A549 (cell line): ENCODE results near the gene MADD. TPM values are rescaled to one million over a fixed set of nuclear protein-coding genes. Genes with fewer than 3 reads are reported as not detected.

Experiments
- ATAC-seq, 2 experiments: fragments of 200-7000 bp in 1 of 2; fragments of >200 bp in 1 of 2; cut with Nextera tagmentation in 1 of 2; cut with Tn5 transposase in 1 of 2; 3 replicates each; pipeline versions ENCODE4 v1.8.0 to v1.9.1; 2018 to 2020; ENCODE audit warnings: mild to moderate bottlenecking in 1 of 2, moderate library complexity in 1 of 2
- CTCF ChIA-PET: fragments of 300-600 bp; sonication (Branson Sonifier 250); formaldehyde crosslinking; extraction: SDS; loops from one replicate; lab custom pipeline; 2021; ENCODE audit warnings: antibody characterized with exemption, inconsistent platforms; lab: Yijun Ruan, JAX
- POLR2A ChIA-PET: fragments of 350-600 bp; formaldehyde crosslinking; extraction: SDS; loops from one replicate; lab custom pipeline; 2021; ENCODE audit warnings: antibody characterized with exemption, inconsistent platforms; lab: Yijun Ruan, JAX
- DNase-seq, 2 experiments: peaks; one replicate each; pipeline versions ENCODE4 v3.0.0 to v3.0.0-alpha.2; 2011 to 2016; ENCODE audit warnings: low read depth in 1 of 2, low spot score in 1 of 2
- FAIRE-seq: peaks from 2 replicates; lab custom pipeline; 2011; peaks lifted over from hg19 to GRCh38; lab: Jason Lieb, UNC
- H3K27ac ChIP-seq, 2 experiments: fragments of >200 bp; sonication (Bioruptor Twin); formaldehyde crosslinking; 3 replicates each; pipeline ENCODE4 v1.5.1; 2016 to 2017
- H3K4me1 ChIP-seq: fragments of >200 bp; sonication (Bioruptor Twin); formaldehyde crosslinking; 3 replicates; pipeline ENCODE4 v1.6.1; 2016
- H3K4me2 ChIP-seq: fragments of >200 bp; sonication (Bioruptor Twin); formaldehyde crosslinking; 3 replicates; pipeline ENCODE4 v1.6.1; 2016
- H3K4me3 ChIP-seq: fragments of >200 bp; sonication (Bioruptor Twin); formaldehyde crosslinking; 3 replicates; pipeline ENCODE4 v1.5.1; 2016
- H3K9me3 ChIP-seq: fragments of >200 bp; sonication (Bioruptor Twin); formaldehyde crosslinking; 3 replicates; pipeline ENCODE4 v1.6.1; 2016
- ATOH8 ChIP-seq: fragments of 250-450 bp; sonication (Bioruptor Pico); IDR thresholded peaks from 2 replicates; pipeline ENCODE4 v1.5.0; 2020; ENCODE audit warnings: low read depth, mild to moderate bottlenecking, moderate library complexity
- BHLHE40 ChIP-seq: IDR thresholded peaks from 2 replicates; pipeline ENCODE4 v1.6.1; 2012; ENCODE audit warnings: low read depth, low read length, inconsistent platforms
- CHD4 ChIP-seq: fragments of 200-600 bp; sonication (generic); IDR thresholded peaks from 2 replicates; pipeline ENCODE4 v1.6.1; 2016; ENCODE audit warnings: antibody characterized with exemption, mild to moderate bottlenecking, borderline replicate concordance
- CTCF ChIP-seq: fragments of >200 bp; sonication (Bioruptor Twin); formaldehyde crosslinking; IDR thresholded peaks from 3 replicates; pipeline ENCODE4 v1.5.1; 2016
- EHF ChIP-seq: fragments of 250-450 bp; sonication (Bioruptor Pico); IDR thresholded peaks from 2 replicates; pipeline ENCODE4 v1.5.0; 2020; ENCODE audit warnings: mild to moderate bottlenecking
- EP300 ChIP-seq, 2 experiments: fragments of >200 bp; sonication (Bioruptor Twin); formaldehyde crosslinking; IDR thresholded peaks; 2 replicates in 1 of 2; 3 replicates in 1 of 2; pipeline ENCODE4 v1.6.1; 2016 to 2017
- FOSL2 ChIP-seq, 2 experiments: fragments of 450-650 bp in 1 of 2; fragments of >200 bp in 1 of 2; sonication (Bioruptor Twin) in 1 of 2; formaldehyde crosslinking; IDR thresholded peaks; 2 replicates each; pipeline versions ENCODE4 v1.5.0 to v1.6.1; 2016 to 2020; ENCODE audit warnings: mild to moderate bottlenecking in 1 of 2, moderate library complexity in 1 of 2
- FOXS1 ChIP-seq: fragments of 250-450 bp; sonication (Bioruptor Pico); IDR thresholded peaks from 2 replicates; pipeline ENCODE4 v1.5.0; 2020; ENCODE audit warnings: mild to moderate bottlenecking, moderate library complexity
- HMGXB4 ChIP-seq: fragments of 250-450 bp; sonication (Bioruptor Pico); IDR thresholded peaks from 2 replicates; pipeline ENCODE4 v1.5.0; 2021; ENCODE audit warnings: mild to moderate bottlenecking, moderate library complexity, borderline replicate concordance
- HOXB5 ChIP-seq: fragments of 250-450 bp; sonication (Bioruptor Pico); IDR thresholded peaks from 2 replicates; pipeline ENCODE4 v1.5.0; 2020; ENCODE audit warnings: mild to moderate bottlenecking, moderate library complexity
- KDM1A ChIP-seq: fragments of 200-600 bp; sonication (generic); IDR thresholded peaks from 2 replicates; pipeline ENCODE4 v1.6.1; 2016; ENCODE audit warnings: low read depth, mild to moderate bottlenecking
- MAFK ChIP-seq: fragments of 450-650 bp; IDR thresholded peaks from 2 replicates; pipeline ENCODE4 v1.6.1; 2014; ENCODE audit not compliant: partially characterized antibody
- MAZ ChIP-seq: fragments of 150-350 bp; IDR thresholded peaks from 2 replicates; pipeline ENCODE4 v1.6.1; 2014; ENCODE audit warnings: antibody characterized with exemption, low read depth, low read length, borderline replicate concordance
- MYC ChIP-seq: IDR thresholded peaks from 2 replicates; pipeline ENCODE4 v1.6.1; 2012; ENCODE audit warnings: mild to moderate bottlenecking, inconsistent platforms, low read length, improper control_type of control experiment, borderline replicate concordance
- NR3C1 ChIP-seq: fragments of >200 bp; sonication (Bioruptor Twin); formaldehyde crosslinking; IDR thresholded peaks from 3 replicates; pipeline ENCODE4 v1.6.1; 2017
- POLR2A ChIP-seq: IDR thresholded peaks from 2 replicates; pipeline ENCODE4 v1.6.1; 2012; ENCODE audit warnings: mild to moderate bottlenecking, low read length
- POLR2AphosphoS2 ChIP-seq: conservative IDR thresholded peaks from 2 replicates; pipeline ENCODE4 v1.6.1; 2012; ENCODE audit warnings: low read length, improper control_type of control experiment, inconsistent platforms
- RAD21 ChIP-seq, 2 experiments: fragments of >200 bp in 1 of 2; sonication (Bioruptor Twin) in 1 of 2; formaldehyde crosslinking in 1 of 2; IDR thresholded peaks in 1 of 2; conservative IDR thresholded peaks in 1 of 2; 2 replicates in 1 of 2; 3 replicates in 1 of 2; pipeline ENCODE4 v1.6.1; 2012 to 2018; ENCODE audit warnings: inconsistent platforms in 1 of 2
- RNF2 ChIP-seq: fragments of 200-600 bp; sonication (generic); IDR thresholded peaks from 2 replicates; pipeline ENCODE4 v1.6.1; 2016; ENCODE audit warnings: low read depth, mild to moderate bottlenecking, antibody characterized with exemption, moderate library complexity, borderline replicate concordance
- TFCP2L1 ChIP-seq: fragments of 250-450 bp; sonication (Bioruptor Pico); IDR thresholded peaks from 2 replicates; pipeline ENCODE4 v1.5.0; 2021; ENCODE audit warnings: mild to moderate bottlenecking
- TP53 ChIP-seq: fragments of 250-450 bp; sonication (Bioruptor Pico); IDR thresholded peaks from 2 replicates; pipeline ENCODE4 v1.5.0; 2021; ENCODE audit warnings: mild to moderate bottlenecking, moderate library complexity
- ZC3H11A ChIP-seq: fragments of 450-650 bp; IDR thresholded peaks from 2 replicates; pipeline ENCODE4 v1.6.1; 2014; ENCODE audit warnings: antibody characterized with exemption, mild to moderate bottlenecking
- ZFP36 ChIP-seq: fragments of 450-650 bp; IDR thresholded peaks from 2 replicates; pipeline ENCODE4 v1.6.1; 2014; ENCODE audit warnings: borderline replicate concordance; ENCODE audit not compliant: partially characterized antibody
- ZNF302 ChIP-seq: fragments of 250-450 bp; sonication (Bioruptor Pico); IDR thresholded peaks from 2 replicates; pipeline ENCODE4 v1.9.0; 2021; ENCODE audit warnings: inconsistent platforms, mild to moderate bottlenecking, moderate library complexity
- ZSCAN20 ChIP-seq: fragments of 250-450 bp; sonication (Bioruptor Pico); IDR thresholded peaks from 2 replicates; pipeline ENCODE4 v1.8.0; 2022; ENCODE audit warnings: mild to moderate bottlenecking, moderate library complexity
- WGBS: methylation state at CpG from one replicate; pipeline ENCODE4 v1.1.6; 2017; ENCODE audit errors: missing lambda C conversion rate; 5-methylcytosine and 5-hydroxymethylcytosine counted together
- polyA plus RNA-seq, 4 experiments: library from polyadenylated mRNA; depleted of rRNA in 3 of 4; stranded (reverse); fragments of >200 nt; fragmentation: RNase III in 1 of 4; extraction: RNeasy Plus Mini Kit Qiagen cat#74134 plus additional on column Dnase treatment in 1 of 4; gene quantifications; 2 replicates in 3 of 4; 3 replicates in 1 of 4; pipeline ENCODE4 v1.2.3, GENCODE V29; 2011 to 2017

MADD gene
- polyA plus RNA-seq, 2 of the 4 experiments (the other 2 are of a cell fraction), result 16.7 to 25.2 TPM

- TF ChIP-seq ZNF302 (CRISPR knock-in tag) (no peak), NR3C1 (no peak), CHD4 (no peak), POLR2A (no peak), HOXB5 (CRISPR knock-in tag) (no peak), ZSCAN20 (CRISPR knock-in tag) (no peak), MYC (no peak), FOSL2 (IDR thresholded peaks at IDR 0.05) (no peak), FOSL2 (CRISPR knock-in tag; IDR thresholded peaks at IDR 0.05) (no peak), EP300 (IDR thresholded peaks at IDR 0.05) (no peak), POLR2AphosphoS2 (no peak), HMGXB4 (no peak)
- Histone ChIP-seq H3K4me2 (no peak overlapping the region), H3K27ac (no peak overlapping the region), H3K9me3 (no peaks in the 10 kb centered on the region), H3K4me3 (no peak overlapping the region), H3K4me1 (no peaks in the 10 kb centered on the region)
- DNase-seq (no peak), FAIRE-seq (no peak), ATAC-seq (no peak)
- CTCF ChIA-PET, result interaction anchor here (1.0 kb wide), 1 partner anchor 26 kb away, joined by 5 read pairs; no protein-coding TSS in a partner anchor
- POLR2A ChIA-PET, result no interaction called here
- 86% methylated on average over 28 of the region's 29 CpGs for WGBS
Measured at GRCh38 chr11:47328449-47329390, 58.8 kb downstream of the MADD start.

GRCh38 chr11:47329431-47329986, 59.6 kb downstream of the MADD start:
- no peak for ATAC-seq
- CTCF ChIA-PET, result interaction anchor here (0.9 kb wide), 1 partner anchor 70 kb away, joined by 3 read pairs; no protein-coding TSS in a partner anchor

More at GRCh38 chr11:47329431-47329986, 59.6 kb downstream of the MADD start:
- no peak overlapping the region for H3K27ac ChIP-seq
- no peak overlapping the region for H3K4me3 ChIP-seq
- DNase-seq (no peak), FAIRE-seq (no peak)
- no peak for TF ChIP-seq KDM1A
- no peak for TF ChIP-seq RNF2
- TF ChIP-seq TP53 (CRISPR knock-in tag), result no peak
- TF ChIP-seq CTCF, result no peak
- no peak for TF ChIP-seq POLR2A
- TF ChIP-seq EP300 (IDR thresholded peaks at IDR 0.05), result no peak
- no peak for TF ChIP-seq EHF (CRISPR knock-in tag)
- TF ChIP-seq MYC, result no peak
- no peak for TF ChIP-seq ZFP36
- TF ChIP-seq ATOH8, result no peak
- no peak for TF ChIP-seq RAD21 (conservative IDR thresholded peaks at IDR 0.05 in 1 of 2, IDR thresholded peaks at IDR 0.05 in 1 of 2)
- no peak for TF ChIP-seq TFCP2L1
- no peak for TF ChIP-seq BHLHE40
- TF ChIP-seq FOXS1, result no peak
- TF ChIP-seq ZC3H11A, result no peak
- TF ChIP-seq MAFK, result no peak
- no peak for TF ChIP-seq MAZ
- no peak for TF ChIP-seq ZSCAN20 (CRISPR knock-in tag)
- TF ChIP-seq HOXB5 (CRISPR knock-in tag), result no peak
- WGBS, result 90% methylated on average over 12 of the region's 12 CpGs
- no peak overlapping the region for H3K4me2 ChIP-seq
- H3K9me3 ChIP-seq, result no peaks in the 10 kb centered on the region
- POLR2A ChIA-PET, result no interaction called here
- H3K4me1 ChIP-seq, result no peaks in the 10 kb centered on the region
